ENCODE results near the gene CACNA2D1.

- TF ChIP-seq USF1 (IDR thresholded peaks at IDR 0.05) (no peak), MAX (IDR thresholded peaks at IDR 0.05) (no peak), EP300 (IDR thresholded peaks at IDR 0.05; ENCODE audit: borderline replicate concordance) (no peak)
These were observed 172.7 kb downstream of the CACNA2D1 start for GRCh38 chr7:82270870-82271269.

Data from Ishikawa (cell line).